IMR-90 (cell line): ENCODE results near the gene KDM4B.

Source experiments
- BHLHE40 ChIP-seq: fragments of 150-350 bp; IDR thresholded peaks from 2 replicates; pipeline ENCODE4 v1.6.1; 2016; ENCODE audit warnings: mild to moderate bottlenecking, low read depth, low read length
- CEBPB ChIP-seq: IDR thresholded peaks from 2 replicates; pipeline ENCODE4 v1.6.1; 2012; ENCODE audit warnings: low read depth, low read length, improper control_type of control experiment
- CHD1 ChIP-seq: IDR thresholded peaks from 2 replicates; pipeline ENCODE4 v1.6.1; 2012; ENCODE audit warnings: low read depth, low read length, improper control_type of control experiment
- MAZ ChIP-seq: IDR thresholded peaks from 2 replicates; pipeline ENCODE4 v1.6.1; 2012; ENCODE audit warnings: low read depth, mild to moderate bottlenecking, low read length, improper control_type of control experiment, moderate library complexity, borderline replicate concordance
- POLR2A ChIP-seq: IDR thresholded peaks from 2 replicates; pipeline ENCODE4 v1.6.1; 2012; ENCODE audit warnings: mild to moderate bottlenecking, low read depth, low read length
- RCOR1 ChIP-seq: IDR thresholded peaks from 2 replicates; pipeline ENCODE4 v1.6.1; 2012; ENCODE audit warnings: mild to moderate bottlenecking, low read length, improper control_type of control experiment; ENCODE audit not compliant: insufficient replicate concordance
- RFX5 ChIP-seq: IDR thresholded peaks from 2 replicates; pipeline ENCODE4 v1.8.0; 2012; ENCODE audit warnings: low read depth, mild to moderate bottlenecking, low read length, moderate library complexity
- TF ChIP-seq, protein P1 (sequence below): conservative IDR thresholded peaks from 2 replicates; pipeline ENCODE4 v1.5.1; 2012; ENCODE audit warnings: mild to moderate bottlenecking, low read depth, low read length, improper control_type of control experiment
- TF ChIP-seq, protein P2 (sequence below): fragments of 150-350 bp; IDR thresholded peaks from 2 replicates; pipeline ENCODE4 v1.6.1; 2017; ENCODE audit warnings: mild to moderate bottlenecking, antibody characterized with exemption, low read length, low read depth
- TF ChIP-seq, protein P3 (sequence below): fragments of 150-350 bp; IDR thresholded peaks from 2 replicates; pipeline ENCODE4 v1.6.1; 2016; ENCODE audit warnings: low read depth, mild to moderate bottlenecking, low read length, moderate library complexity, borderline replicate concordance

DNA sequence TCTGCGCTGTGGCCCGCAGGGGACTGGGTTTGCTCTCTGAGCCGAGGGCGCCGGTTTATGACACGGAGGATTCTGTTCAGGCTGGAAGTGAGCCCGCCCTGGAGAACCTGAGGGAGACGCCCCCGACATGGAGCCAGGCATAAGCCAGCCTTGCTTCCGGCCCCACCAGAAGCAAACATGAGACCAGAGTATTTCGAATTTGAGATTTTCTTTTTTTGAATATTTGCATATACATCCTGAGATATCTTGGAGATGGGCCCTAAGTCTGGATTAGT is 72.9 kb downstream of the KDM4B start:
- TF ChIP-seq, protein P1, sequence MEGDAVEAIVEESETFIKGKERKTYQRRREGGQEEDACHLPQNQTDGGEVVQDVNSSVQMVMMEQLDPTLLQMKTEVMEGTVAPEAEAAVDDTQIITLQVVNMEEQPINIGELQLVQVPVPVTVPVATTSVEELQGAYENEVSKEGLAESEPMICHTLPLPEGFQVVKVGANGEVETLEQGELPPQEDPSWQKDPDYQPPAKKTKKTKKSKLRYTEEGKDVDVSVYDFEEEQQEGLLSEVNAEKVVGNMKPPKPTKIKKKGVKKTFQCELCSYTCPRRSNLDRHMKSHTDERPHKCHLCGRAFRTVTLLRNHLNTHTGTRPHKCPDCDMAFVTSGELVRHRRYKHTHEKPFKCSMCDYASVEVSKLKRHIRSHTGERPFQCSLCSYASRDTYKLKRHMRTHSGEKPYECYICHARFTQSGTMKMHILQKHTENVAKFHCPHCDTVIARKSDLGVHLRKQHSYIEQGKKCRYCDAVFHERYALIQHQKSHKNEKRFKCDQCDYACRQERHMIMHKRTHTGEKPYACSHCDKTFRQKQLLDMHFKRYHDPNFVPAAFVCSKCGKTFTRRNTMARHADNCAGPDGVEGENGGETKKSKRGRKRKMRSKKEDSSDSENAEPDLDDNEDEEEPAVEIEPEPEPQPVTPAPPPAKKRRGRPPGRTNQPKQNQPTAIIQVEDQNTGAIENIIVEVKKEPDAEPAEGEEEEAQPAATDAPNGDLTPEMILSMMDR = no peak
- TF ChIP-seq CHD1 (no peak), POLR2A (no peak), CEBPB (no peak), BHLHE40 (no peak), RCOR1 (no peak), RFX5 (no peak), MAZ (no peak)
- TF ChIP-seq, protein P2, sequence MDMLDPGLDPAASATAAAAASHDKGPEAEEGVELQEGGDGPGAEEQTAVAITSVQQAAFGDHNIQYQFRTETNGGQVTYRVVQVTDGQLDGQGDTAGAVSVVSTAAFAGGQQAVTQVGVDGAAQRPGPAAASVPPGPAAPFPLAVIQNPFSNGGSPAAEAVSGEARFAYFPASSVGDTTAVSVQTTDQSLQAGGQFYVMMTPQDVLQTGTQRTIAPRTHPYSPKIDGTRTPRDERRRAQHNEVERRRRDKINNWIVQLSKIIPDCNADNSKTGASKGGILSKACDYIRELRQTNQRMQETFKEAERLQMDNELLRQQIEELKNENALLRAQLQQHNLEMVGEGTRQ = no peak
- TF ChIP-seq, protein P3, sequence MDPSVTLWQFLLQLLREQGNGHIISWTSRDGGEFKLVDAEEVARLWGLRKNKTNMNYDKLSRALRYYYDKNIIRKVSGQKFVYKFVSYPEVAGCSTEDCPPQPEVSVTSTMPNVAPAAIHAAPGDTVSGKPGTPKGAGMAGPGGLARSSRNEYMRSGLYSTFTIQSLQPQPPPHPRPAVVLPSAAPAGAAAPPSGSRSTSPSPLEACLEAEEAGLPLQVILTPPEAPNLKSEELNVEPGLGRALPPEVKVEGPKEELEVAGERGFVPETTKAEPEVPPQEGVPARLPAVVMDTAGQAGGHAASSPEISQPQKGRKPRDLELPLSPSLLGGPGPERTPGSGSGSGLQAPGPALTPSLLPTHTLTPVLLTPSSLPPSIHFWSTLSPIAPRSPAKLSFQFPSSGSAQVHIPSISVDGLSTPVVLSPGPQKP = no peak
